Activated naive CD4-positive, alpha-beta T cell treated with Interleukin-2 at 50 U/mL for 16 hours (primary cell): ENCODE data around the gene SMIM7.

Experiments used
- DNase-seq: peaks from one replicate; pipeline ENCODE4 v3.0.0-alpha.2; 2020

SMIM7 gene

GRCh38 chr19:16620018-16620417 lies 39.9 kb downstream of the SMIM7 start:
- no peak for DNase-seq

- DNase-seq = no peak
Observed at GRCh38 chr19:16619457-16619856, 40.5 kb downstream of the SMIM7 start.

GRCh38 chr19:16618248-16618647 lies 41.7 kb downstream of the SMIM7 start:
- DNase-seq = no peak

GRCh38 chr19:16615808-16616207 lies 44.1 kb downstream of the SMIM7 start:
- DNase-seq = no peak

GRCh38 chr19:16614941-16615340 lies 45.0 kb downstream of the SMIM7 start:
- no peak for DNase-seq

- DNase-seq = no peak
Observed at GRCh38 chr19:16613841-16614240, 46.1 kb downstream of the SMIM7 start.

- no peak for DNase-seq
Observed at GRCh38 chr19:16612636-16613035, 47.3 kb downstream of the SMIM7 start.

GRCh38 chr19:16611121-16611520 lies 48.8 kb downstream of the SMIM7 start:
- no peak for DNase-seq

- no peak for DNase-seq
Observed at GRCh38 chr19:16609511-16610200, 50.3 kb downstream of the SMIM7 start.

- DNase-seq = no peak
Observed at GRCh38 chr19:16608290-16608739, 51.6 kb downstream of the SMIM7 start.

- DNase-seq = no peak
Observed at GRCh38 chr19:16607819-16608218, 52.1 kb downstream of the SMIM7 start.

GRCh38 chr19:16605553-16605994 lies 54.4 kb downstream of the SMIM7 start:
- DNase-seq = no peak

GRCh38 chr19:16605115-16605514 lies 54.8 kb downstream of the SMIM7 start:
- no peak for DNase-seq

- DNase-seq = no peak
Observed at GRCh38 chr19:16604615-16605014, 55.3 kb downstream of the SMIM7 start.

- no peak for DNase-seq
Observed at GRCh38 chr19:16603090-16603489, 56.9 kb downstream of the SMIM7 start.

- DNase-seq = no peak
Observed at GRCh38 chr19:16601378-16602052, 58.4 kb downstream of the SMIM7 start.

- no peak for DNase-seq
Observed at GRCh38 chr19:16600824-16601223, 59.1 kb downstream of the SMIM7 start.

GRCh38 chr19:16599655-16600346 lies 60.1 kb downstream of the SMIM7 start:
- no peak for DNase-seq

GRCh38 chr19:16598848-16599247 lies 61.1 kb downstream of the SMIM7 start:
- no peak for DNase-seq

- DNase-seq = no peak
Observed at GRCh38 chr19:16596399-16596798, 63.5 kb downstream of the SMIM7 start.
